ENCODE measurements around the gene ARPC1A.
"Not testable (repeated sequence)": the region's sequence is repeated elsewhere in the genome, so short reads cannot be mapped to it uniquely, and the experiment has no call there.

Gene ARPC1A

DNA sequence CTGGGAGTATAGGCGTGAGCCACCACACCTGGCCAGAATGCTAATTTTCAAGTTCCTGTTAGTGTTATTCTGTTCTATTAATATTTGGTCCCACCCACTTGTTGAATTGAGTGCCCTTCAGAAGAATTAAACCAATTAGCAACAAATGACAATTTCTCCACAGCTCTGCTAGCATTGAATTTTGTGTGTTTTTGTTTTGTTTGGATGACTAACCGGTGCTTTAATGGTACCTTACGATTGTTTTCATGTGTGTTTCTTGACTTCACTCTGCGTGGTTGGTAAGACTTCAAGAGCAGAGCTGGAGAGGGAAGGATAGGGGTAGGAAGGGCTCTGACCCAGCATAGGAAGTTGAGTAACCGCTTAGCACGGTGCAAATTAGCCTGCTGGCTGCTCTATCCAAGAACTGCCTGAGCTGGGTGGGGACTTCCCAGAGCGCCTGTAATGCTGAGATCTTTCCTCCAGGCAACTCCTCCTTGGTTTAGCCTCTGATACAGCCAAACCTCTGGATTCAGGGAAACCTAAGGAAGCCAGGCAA lies 53.4 kb downstream of the ARPC1A start:
- TF ChIP-seq Cebpa-rat (IDR thresholded peaks at IDR 0.05): peak in 5 of 11 experiments; percentile 26 to 59 (median 36); a peak in 3 of 22 replicates
- Histone ChIP-seq H3K4me1 (peaks cover 49 to 83% (median 77%) of the 10 kb centered on the region in 10 experiments), H4K20me1 (peaks cover 51 to 87% (median 67%) of the 10 kb centered on the region in 11 experiments), H3K9ac (peak overlapping the region; percentile 77 to 91 (median 85)), H3K27ac (peak overlapping the region; percentile 81 to 96 (median 94)), H3K4me2 (peak overlapping the region; percentile 81 to 100 (median 97)), H3K9me3 (replicated peaks in 1 of 11) (no peaks in the 10 kb centered on the region), H3K4me3 (peak overlapping the region in 9 of 10 experiments; percentile 49 to 79 (median 60); a peak in 16 of 20 replicates), H3K27me3 (no peaks in the 10 kb centered on the region), H3K36me3 (peaks cover 31 to 62% (median 55%) of the 10 kb centered on the region in 11 experiments; a peak in 21 of 22 replicates)

DNA sequence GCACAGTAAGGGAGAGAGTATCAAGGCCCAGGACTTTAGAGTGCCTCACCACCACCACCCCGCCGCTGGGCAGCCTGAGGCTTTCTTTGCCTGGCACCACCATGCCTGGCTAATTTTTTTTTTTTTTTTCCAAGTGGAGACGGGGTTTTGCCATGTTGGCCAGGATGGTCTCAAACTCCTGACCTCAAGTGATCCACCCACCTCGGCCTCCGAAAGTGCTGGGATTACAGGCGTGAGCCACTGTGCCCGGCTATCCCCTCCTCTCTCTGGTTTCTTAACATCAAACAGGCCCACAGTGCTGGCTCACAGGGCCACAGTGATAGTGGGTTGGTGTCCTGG lies 54.0 kb downstream of the ARPC1A start:
- H3K36me3 ChIP-seq: peaks cover 31 to 68% (median 60%) of the 10 kb centered on the region in 11 experiments; a peak in 21 of 22 replicates

DNA sequence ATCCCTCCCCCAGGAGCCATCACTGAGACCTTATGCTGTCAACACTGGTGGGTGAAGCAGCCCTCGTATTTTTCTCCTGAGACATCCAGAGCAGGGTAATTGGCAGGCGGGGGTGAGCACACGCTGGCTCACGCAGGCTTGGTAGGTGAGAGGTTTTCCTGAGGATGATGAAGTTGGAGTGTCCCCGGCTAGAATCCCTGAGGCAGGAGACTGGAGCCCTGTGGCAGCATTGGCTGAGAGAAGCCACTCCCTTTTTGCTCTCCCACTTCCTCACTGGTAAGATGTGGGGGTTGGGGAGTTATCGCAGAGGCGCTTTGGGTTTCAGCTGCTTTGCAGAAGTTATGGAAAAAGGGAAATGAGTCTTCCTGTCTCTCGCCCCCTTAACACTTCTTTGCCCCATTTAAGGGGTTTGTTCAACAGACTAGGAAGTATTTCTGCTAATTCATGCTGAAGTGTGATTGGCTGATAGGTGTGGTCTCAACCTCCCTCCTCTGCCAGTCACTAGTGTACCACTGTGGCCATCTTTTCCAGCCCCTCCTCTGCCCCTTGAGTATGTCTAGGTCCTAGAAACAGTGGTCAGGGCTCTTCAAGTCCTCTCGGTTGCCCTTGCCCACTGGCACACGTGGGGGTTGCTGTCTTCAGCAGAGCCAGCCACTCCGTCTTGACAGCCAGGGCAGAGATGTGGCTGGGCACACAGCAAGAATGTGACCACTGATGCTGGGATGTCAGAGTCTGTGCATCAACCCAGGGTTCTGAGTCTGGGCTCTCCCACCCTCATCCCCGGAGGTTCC lies 54.5 kb downstream of the ARPC1A start:
- H3K4me3 ChIP-seq: peak overlapping the region; percentile 36 to 79 (median 60)
- no peaks in the 10 kb centered on the region for H3K27me3 ChIP-seq
- peak overlapping the region; percentile 77 to 91 (median 85) for H3K9ac ChIP-seq
- peak overlapping the region; percentile 81 to 96 (median 94) for H3K27ac ChIP-seq
- TF ChIP-seq Cebpa-rat (IDR thresholded peaks at IDR 0.05): no peak
- H4K20me1 ChIP-seq: peaks cover 55 to 94% (median 78%) of the 10 kb centered on the region in 11 experiments
- H3K4me1 ChIP-seq: peaks cover 49 to 94% (median 88%) of the 10 kb centered on the region in 10 experiments
- peaks cover 32 to 72% (median 61%) of the 10 kb centered on the region in 11 experiments; a peak in 21 of 22 replicates for H3K36me3 ChIP-seq
- no peaks in the 10 kb centered on the region for H3K9me3 ChIP-seq (replicated peaks in 1 of 11)
- peak overlapping the region; percentile 81 to 100 (median 97) for H3K4me2 ChIP-seq

More for the DNA sequence above, 54.0 kb downstream of the ARPC1A start:
- H3K4me1 ChIP-seq: peaks cover 49 to 89% (median 83%) of the 10 kb centered on the region in 10 experiments
- peak overlapping the region; percentile 81 to 96 (median 94) for H3K27ac ChIP-seq
- H4K20me1 ChIP-seq: peaks cover 56 to 92% (median 72%) of the 10 kb centered on the region in 11 experiments
- H3K9ac ChIP-seq: peak overlapping the region; percentile 77 to 91 (median 85)
- H3K4me3 ChIP-seq: peak overlapping the region; percentile 36 to 79 (median 60); a peak in 17 of 20 replicates
- H3K27me3 ChIP-seq; H3K9me3 ChIP-seq (replicated peaks in 1 of 11): not testable (repeated sequence)
- H3K4me2 ChIP-seq: peak overlapping the region; percentile 81 to 100 (median 97)

DNA sequence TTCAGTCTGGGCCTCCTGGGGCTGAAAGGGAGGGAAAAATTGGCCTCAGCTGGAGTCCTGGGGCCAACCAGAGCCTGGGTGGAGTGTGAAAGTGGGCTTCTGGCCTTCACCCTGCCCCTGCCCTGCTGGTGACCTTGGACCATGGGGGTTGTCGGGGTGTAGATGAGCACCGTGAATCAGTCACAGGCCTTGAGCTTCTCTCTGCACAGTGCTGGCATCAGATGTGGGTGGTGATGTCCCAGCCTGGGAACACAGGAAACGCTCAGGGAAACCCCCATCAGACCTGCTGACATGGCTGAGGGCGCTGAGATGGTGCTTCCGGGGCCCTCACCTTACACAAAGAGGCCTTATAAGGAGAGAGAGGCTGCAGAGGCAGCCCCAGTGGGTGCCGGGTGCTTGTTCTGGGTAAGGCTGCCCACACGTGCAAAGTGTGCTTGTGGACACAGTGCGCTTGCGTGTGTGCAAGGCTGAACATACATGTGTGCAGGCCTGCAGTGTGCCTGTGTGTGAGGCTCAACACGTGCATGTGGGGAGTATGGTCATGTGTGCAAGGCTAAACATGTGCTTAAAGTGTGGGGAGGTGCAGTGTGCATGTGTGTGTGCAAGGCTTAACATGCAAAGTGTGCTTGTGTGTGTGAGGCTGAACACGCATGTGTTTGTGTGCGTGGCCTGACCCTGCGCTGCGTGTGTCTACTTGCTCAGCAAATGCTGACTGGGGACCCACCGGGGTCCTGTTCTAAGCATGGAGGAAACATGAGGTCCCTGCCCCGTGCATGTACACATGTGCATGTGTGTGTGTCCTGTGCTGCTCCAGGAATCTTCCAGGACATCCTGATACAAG lies 55.3 kb downstream of the ARPC1A start:
- H3K27me3 ChIP-seq: no peaks in the 10 kb centered on the region
- no peak for TF ChIP-seq Cebpa-rat (IDR thresholded peaks at IDR 0.05)
- H3K4me3 ChIP-seq: peak overlapping the region; percentile 35 to 76 (median 58)
- peaks cover 52 to 92% (median 79%) of the 10 kb centered on the region in 11 experiments for H4K20me1 ChIP-seq
- H3K36me3 ChIP-seq: peaks cover 38 to 79% (median 68%) of the 10 kb centered on the region in 11 experiments
- H3K4me1 ChIP-seq: peaks cover 41 to 96% (median 89%) of the 10 kb centered on the region in 10 experiments
- H3K9me3 ChIP-seq (replicated peaks in 1 of 11): no peaks in the 10 kb centered on the region
- H3K27ac ChIP-seq: peak overlapping the region; percentile 70 to 96 (median 94)
- H3K9ac ChIP-seq: peak overlapping the region; percentile 69 to 91 (median 85)
- peak overlapping the region; percentile 81 to 100 (median 97) for H3K4me2 ChIP-seq

DNA sequence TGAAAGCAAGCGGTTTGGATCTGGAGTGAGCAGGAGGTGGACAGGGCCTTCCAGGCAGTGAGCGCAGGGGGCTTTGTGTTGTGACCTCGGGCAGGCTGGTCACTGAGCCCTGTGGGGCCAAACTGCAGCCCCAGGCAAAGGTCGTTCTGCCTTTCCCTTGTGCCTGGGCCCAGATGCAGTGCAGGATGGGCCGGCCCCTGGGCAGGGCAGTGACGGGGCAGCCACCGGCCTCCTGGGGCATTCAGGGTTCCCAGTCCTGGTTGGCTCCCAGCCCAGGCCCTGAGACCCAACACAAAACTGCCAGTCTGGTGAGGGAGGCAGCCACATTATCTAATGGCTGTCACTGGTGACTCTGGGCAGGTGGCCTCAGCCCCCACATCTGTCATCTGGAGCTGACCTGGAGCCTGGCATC lies 56.0 kb downstream of the ARPC1A start:
- Histone ChIP-seq H3K9ac (peak overlapping the region; percentile 34 to 91 (median 85); a peak in 17 of 22 replicates), H3K9me3 (replicated peaks in 1 of 11) (no peaks in the 10 kb centered on the region), H3K27ac (peak overlapping the region in 9 of 11 experiments; percentile 12 to 96 (median 94); a peak in 17 of 22 replicates), H3K4me1 (peaks cover 39 to 96% (median 83%) of the 10 kb centered on the region in 10 experiments), H3K36me3 (peaks cover 37 to 79% (median 69%) of the 10 kb centered on the region in 11 experiments), H3K4me2 (peak overlapping the region; percentile 81 to 100 (median 97)), H3K27me3 (no peaks in the 10 kb centered on the region), H3K4me3 (peak overlapping the region in 6 of 10 experiments; percentile 35 to 76 (median 58); a peak in 8 of 20 replicates), H4K20me1 (peaks cover 51 to 92% (median 79%) of the 10 kb centered on the region in 11 experiments)
- no peak for TF ChIP-seq Cebpa-rat (IDR thresholded peaks at IDR 0.05)

DNA sequence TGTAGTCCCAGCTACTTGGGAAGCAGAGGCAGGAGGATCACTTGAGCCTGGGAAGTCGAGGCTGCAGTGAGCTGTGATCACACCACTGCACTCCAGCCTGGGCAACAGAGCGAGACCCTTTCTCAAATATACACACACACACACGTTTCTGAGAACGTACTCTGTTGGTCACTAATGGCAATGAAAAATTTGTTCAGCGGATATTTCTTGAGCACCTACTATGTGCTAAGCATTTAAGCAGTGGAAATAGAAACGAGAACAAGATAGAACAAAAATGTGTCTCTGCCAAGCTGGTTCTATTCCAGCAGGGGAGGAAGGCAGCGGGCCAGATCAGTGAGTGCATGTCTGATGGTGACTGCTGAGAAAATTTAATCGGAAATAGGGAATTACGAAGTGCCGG lies 57.5 kb downstream of the ARPC1A start:
- peak overlapping the region in 2 of 11 experiments; percentile 11 to 45; a peak in 4 of 22 replicates for H3K9ac ChIP-seq
- H4K20me1 ChIP-seq: peaks cover 49 to 91% (median 79%) of the 10 kb centered on the region in 11 experiments
- no peak overlapping the region; a peak in 1 of 20 replicates for H3K4me3 ChIP-seq
- peaks cover 37 to 81% (median 68%) of the 10 kb centered on the region in 10 experiments for H3K4me1 ChIP-seq
- TF ChIP-seq Cebpa-rat (IDR thresholded peaks at IDR 0.05): no peak
- peak overlapping the region in 4 of 11 experiments; percentile 76 to 97 (median 88); a peak in 8 of 22 replicates for H3K4me2 ChIP-seq
- H3K27me3 ChIP-seq: no peaks in the 10 kb centered on the region
- peak overlapping the region in 6 of 11 experiments; percentile 1 to 35 (median 12); a peak in 5 of 22 replicates for H3K27ac ChIP-seq
- peaks cover 38 to 79% (median 69%) of the 10 kb centered on the region in 11 experiments for H3K36me3 ChIP-seq
- H3K9me3 ChIP-seq (replicated peaks in 1 of 11): no peaks in the 10 kb centered on the region

DNA sequence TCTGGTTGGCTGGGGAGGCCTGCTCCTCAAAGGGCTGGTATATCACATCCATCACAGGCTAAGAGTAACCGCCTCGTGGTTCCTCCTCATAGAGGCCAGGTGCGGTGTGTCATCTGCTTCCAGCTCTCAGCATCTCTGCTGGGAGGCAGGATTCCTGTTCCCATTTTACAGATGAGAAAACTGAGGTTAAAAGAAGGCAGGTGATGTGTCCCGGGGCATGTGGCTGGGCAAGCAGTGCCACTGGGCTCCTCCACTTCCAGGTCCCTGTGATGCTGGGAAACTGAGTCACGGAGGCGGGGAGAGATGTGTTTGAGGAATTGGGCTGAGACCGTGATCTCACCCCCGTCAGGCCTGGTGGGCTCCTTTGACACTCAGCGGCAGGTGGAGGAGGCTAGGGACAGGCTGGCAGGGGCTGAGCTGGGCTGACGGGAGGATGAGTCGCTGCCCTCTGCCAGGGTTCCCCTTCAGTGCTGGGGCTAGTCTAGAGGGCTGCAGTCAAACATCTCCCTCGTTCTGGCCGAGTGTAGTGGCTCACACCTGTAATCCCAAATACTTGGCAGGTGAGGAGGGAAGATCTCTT lies 58.2 kb downstream of the ARPC1A start:
- H3K36me3 ChIP-seq: peaks cover 41 to 82% (median 72%) of the 10 kb centered on the region in 11 experiments
- H3K4me1 ChIP-seq: peaks cover 31 to 74% (median 61%) of the 10 kb centered on the region in 10 experiments
- H3K9ac ChIP-seq: peak overlapping the region in 8 of 11 experiments; percentile 9 to 67 (median 32); a peak in 6 of 22 replicates
- peak overlapping the region in 5 of 11 experiments; percentile 75 to 97 (median 81); a peak in 9 of 22 replicates for H3K4me2 ChIP-seq
- H4K20me1 ChIP-seq: peaks cover 49 to 91% (median 81%) of the 10 kb centered on the region in 11 experiments
- peak overlapping the region in 7 of 11 experiments; percentile 5 to 35 (median 20); a peak in 8 of 22 replicates for H3K27ac ChIP-seq
- no peak for TF ChIP-seq Cebpa-rat (IDR thresholded peaks at IDR 0.05)
- H3K9me3 ChIP-seq (replicated peaks in 1 of 11): no peaks in the 10 kb centered on the region
- H3K27me3 ChIP-seq: no peaks in the 10 kb centered on the region
- H3K4me3 ChIP-seq: no peak overlapping the region; a peak in 1 of 20 replicates

All from BLaER1 treated with 17β-estradiol and CSF1 and Interleukin-3, amounts not matched to agents 10 nM and 100 nM (cell line).